Osteocyte (in vitro differentiated cells): ENCODE data around the gene TMEM270. TPM values are rescaled to one million over a fixed set of nuclear protein-coding genes. Genes with fewer than 3 reads are reported as not detected.

ENCODE experiments used
- DNase-seq: peaks from one replicate; pipeline ENCODE4 v3.0.0; 2021; ENCODE audit warnings: mixed read lengths; ENCODE audit not compliant: unreplicated experiment; ENCODE audit errors: extremely low spot score
- H3K27ac Mint-ChIP-seq: one replicate; pipeline ENCODE4 v1.8.0; 2021; ENCODE audit warnings: mild to moderate bottlenecking, mixed read lengths; ENCODE audit not compliant: unreplicated experiment
- H3K27me3 Mint-ChIP-seq: one replicate; pipeline ENCODE4 v1.8.0; 2021; ENCODE audit warnings: mixed read lengths; ENCODE audit not compliant: unreplicated experiment
- H3K36me3 Mint-ChIP-seq: one replicate; pipeline ENCODE4 v1.8.0; 2021; ENCODE audit warnings: mixed read lengths; ENCODE audit not compliant: unreplicated experiment
- H3K4me1 Mint-ChIP-seq: one replicate; pipeline ENCODE4 v1.8.0; 2021; ENCODE audit warnings: mixed read lengths; ENCODE audit not compliant: unreplicated experiment
- H3K4me3 Mint-ChIP-seq: one replicate; pipeline ENCODE4 v1.8.0; 2021; ENCODE audit warnings: mild to moderate bottlenecking, moderate library complexity, mixed read lengths; ENCODE audit not compliant: unreplicated experiment
- H3K9me3 Mint-ChIP-seq: one replicate; pipeline ENCODE4 v1.8.0; 2021; ENCODE audit warnings: mixed read lengths; ENCODE audit not compliant: unreplicated experiment
- CTCF ChIP-seq: fragments of 200-600 bp; sonication (generic); IDR thresholded peaks from 2 replicates; pipeline ENCODE4 v1.5.0; 2021; ENCODE audit warnings: antibody characterized with exemption, mild to moderate bottlenecking, moderate library complexity
- long read RNA-seq: library from polyadenylated mRNA; unstranded; transcript quantifications from one replicate; pipeline ENCODE4 v2.0.0, GENCODE V29; 2021
- total RNA-seq: library from RNA; stranded (reverse); gene quantifications from 2 replicates; pipeline ENCODE4 v1.2.1, GENCODE V29; 2021

TMEM270 gene, protein sequence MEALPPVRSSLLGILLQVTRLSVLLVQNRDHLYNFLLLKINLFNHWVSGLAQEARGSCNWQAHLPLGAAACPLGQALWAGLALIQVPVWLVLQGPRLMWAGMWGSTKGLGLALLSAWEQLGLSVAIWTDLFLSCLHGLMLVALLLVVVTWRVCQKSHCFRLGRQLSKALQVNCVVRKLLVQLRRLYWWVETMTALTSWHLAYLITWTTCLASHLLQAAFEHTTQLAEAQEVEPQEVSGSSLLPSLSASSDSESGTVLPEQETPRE
- total RNA-seq = not detected in 2 replicates
- long read RNA-seq = 0 reads

DNA sequence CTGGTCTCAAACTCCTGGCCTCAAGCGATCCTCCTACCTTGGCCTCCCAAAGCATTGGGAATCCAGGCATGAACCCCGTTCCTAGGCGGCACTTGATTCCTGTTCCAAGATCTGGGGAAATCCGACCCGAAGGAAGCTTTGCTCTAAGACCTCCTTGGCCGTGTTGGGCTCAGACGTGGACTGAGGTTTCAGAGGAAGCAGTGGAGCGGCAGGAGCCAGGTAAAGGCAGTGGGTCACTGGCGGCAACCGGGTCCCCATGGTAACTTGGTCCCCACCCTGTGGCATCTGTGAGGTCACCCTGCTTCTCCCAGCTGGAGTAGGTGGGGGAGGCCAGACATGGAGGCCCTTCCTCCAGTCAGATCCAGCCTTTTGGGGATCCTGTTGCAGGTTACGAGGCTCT lies at the start of gene TMEM270:
TMEM270 (plus strand) TSS at position 301 of the 400 bp plus-strand sequence; CDS start at position 337, 36 bp downstream.
- Mint-ChIP-seq H3K4me3 (no peak within 1 kb of the TSS), H3K9me3 (no peaks in the 10 kb centered on the region), H3K27ac (no peak within 1 kb of the TSS), H3K36me3 (no peaks in the 10 kb centered on the region), H3K4me1 (peaks cover 2% of the 10 kb centered on the region), H3K27me3 (peaks cover 12% of the 10 kb centered on the region)
- DNase-seq = no peak
- no peak for TF ChIP-seq CTCF

GRCh38 chr7:73811760-73812168 lies 49.2 kb upstream of the TMEM270 start:
- H3K27me3 Mint-ChIP-seq = no peaks in the 10 kb centered on the region
- TF ChIP-seq CTCF = peak; percentile 66
- H3K4me3 Mint-ChIP-seq = no peak overlapping the region
- DNase-seq = no peak
- peaks cover 4% of the 10 kb centered on the region for H3K36me3 Mint-ChIP-seq
- H3K27ac Mint-ChIP-seq = no peak overlapping the region
- H3K4me1 Mint-ChIP-seq = peaks cover 3% of the 10 kb centered on the region
- H3K9me3 Mint-ChIP-seq = peaks cover 3% of the 10 kb centered on the region

GRCh38 chr7:73812996-73813395 lies 48.0 kb upstream of the TMEM270 start:
- peaks cover 4% of the 10 kb centered on the region for H3K36me3 Mint-ChIP-seq

GRCh38 chr7:73815436-73815835 lies 45.5 kb upstream of the TMEM270 start:
- H3K4me1 Mint-ChIP-seq = no peaks in the 10 kb centered on the region
- no peak overlapping the region for H3K4me3 Mint-ChIP-seq
- H3K27me3 Mint-ChIP-seq = no peaks in the 10 kb centered on the region
- no peak overlapping the region for H3K27ac Mint-ChIP-seq
- no peak for DNase-seq
- no peak for TF ChIP-seq CTCF
- H3K36me3 Mint-ChIP-seq = peaks cover 4% of the 10 kb centered on the region
- H3K9me3 Mint-ChIP-seq = peaks cover 3% of the 10 kb centered on the region

More at GRCh38 chr7:73812996-73813395, 48.0 kb upstream of the TMEM270 start:
- Mint-ChIP-seq H3K4me1 (peaks cover 3% of the 10 kb centered on the region), H3K4me3 (no peak overlapping the region), H3K9me3 (peaks cover 3% of the 10 kb centered on the region), H3K27me3 (no peaks in the 10 kb centered on the region), H3K27ac (no peak overlapping the region)
- TF ChIP-seq CTCF = no peak
- DNase-seq = no peak

DNA sequence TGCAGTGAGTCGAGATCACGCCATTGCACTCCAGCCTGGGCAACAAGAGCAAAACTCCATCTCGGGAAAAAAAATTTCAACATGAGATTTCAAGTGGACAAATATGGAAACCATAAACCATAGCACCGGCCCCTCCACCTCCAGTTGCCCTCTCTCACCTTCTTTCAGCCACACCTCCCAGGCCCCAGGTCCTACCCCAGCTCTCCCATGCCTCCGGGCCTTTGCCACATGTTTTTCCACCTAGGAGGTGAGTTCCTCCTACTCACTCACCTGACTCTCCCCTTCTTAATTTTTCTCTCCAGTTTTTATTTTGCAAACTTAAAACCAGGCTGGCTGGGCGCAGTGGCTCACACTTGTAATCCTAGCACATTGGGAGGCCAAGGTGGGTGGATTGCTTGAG lies 43.8 kb upstream of the TMEM270 start:
- H3K4me1 Mint-ChIP-seq = peaks cover 3% of the 10 kb centered on the region
- DNase-seq = no peak
- H3K36me3 Mint-ChIP-seq = peaks cover 4% of the 10 kb centered on the region
- H3K9me3 Mint-ChIP-seq = peaks cover 3% of the 10 kb centered on the region
- no peak overlapping the region for H3K27ac Mint-ChIP-seq
- no peaks in the 10 kb centered on the region for H3K27me3 Mint-ChIP-seq
- no peak for TF ChIP-seq CTCF
- no peak overlapping the region for H3K4me3 Mint-ChIP-seq
